Measurements from ENCODE around the gene LIG1.

The LIG1 gene

DNA sequence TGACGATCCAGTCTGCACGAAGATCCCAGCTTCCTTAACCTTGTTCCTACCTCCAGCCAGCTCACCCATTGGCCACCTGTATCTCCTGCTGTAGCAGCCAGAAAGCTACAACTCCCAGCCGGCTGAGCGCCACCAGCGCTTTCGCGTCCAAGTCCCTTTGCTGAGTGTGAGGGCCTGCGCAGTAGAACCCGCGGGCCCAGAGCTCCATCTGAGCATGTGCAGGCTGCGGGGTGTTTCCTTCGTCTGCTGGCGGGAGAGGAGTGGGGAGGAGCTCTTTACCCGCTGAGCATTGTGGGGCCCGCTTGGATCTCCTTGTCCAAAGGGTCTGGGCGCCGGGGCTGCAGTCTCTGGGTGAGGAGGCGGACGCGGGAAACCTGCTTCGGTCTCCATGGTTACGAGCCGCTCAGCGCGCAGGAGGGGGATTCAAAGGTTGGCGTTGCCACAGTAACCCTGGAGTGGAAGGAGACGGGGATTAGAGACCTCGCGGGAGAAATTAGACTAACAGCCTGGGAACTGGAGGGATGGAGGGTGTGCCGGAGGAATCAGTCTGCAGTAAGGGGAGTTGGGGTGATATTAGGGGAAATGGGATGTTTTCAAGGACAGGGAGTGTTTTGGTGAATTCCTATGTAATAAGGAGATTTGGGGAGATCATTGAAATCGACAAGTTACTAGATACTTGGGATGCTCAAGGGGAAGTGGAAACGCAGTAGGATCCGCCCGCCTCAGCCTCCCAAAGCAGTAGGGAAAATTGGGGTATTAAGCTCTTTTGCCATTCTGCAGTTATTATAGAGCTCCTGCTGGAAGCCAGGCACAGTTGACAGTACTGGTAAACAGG, 33.9 kb upstream of the LIG1 start (continued):
- TF ChIP-seq, protein P1, sequence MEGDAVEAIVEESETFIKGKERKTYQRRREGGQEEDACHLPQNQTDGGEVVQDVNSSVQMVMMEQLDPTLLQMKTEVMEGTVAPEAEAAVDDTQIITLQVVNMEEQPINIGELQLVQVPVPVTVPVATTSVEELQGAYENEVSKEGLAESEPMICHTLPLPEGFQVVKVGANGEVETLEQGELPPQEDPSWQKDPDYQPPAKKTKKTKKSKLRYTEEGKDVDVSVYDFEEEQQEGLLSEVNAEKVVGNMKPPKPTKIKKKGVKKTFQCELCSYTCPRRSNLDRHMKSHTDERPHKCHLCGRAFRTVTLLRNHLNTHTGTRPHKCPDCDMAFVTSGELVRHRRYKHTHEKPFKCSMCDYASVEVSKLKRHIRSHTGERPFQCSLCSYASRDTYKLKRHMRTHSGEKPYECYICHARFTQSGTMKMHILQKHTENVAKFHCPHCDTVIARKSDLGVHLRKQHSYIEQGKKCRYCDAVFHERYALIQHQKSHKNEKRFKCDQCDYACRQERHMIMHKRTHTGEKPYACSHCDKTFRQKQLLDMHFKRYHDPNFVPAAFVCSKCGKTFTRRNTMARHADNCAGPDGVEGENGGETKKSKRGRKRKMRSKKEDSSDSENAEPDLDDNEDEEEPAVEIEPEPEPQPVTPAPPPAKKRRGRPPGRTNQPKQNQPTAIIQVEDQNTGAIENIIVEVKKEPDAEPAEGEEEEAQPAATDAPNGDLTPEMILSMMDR (tag by site-specific recombination; IDR thresholded peaks at IDR 0.05), result no peak
- TF ChIP-seq ZNF792 (tag by site-specific recombination; IDR thresholded peaks at IDR 0.05) (no peak; the same call in 1 of the 2 replicates), BCL11B (tag by site-specific recombination; IDR thresholded peaks at IDR 0.05; ENCODE audit: low read depth) (no peak), ZNF501 (tag by site-specific recombination; IDR thresholded peaks at IDR 0.05) (no peak), ZBTB20 (tag by site-specific recombination; IDR thresholded peaks at IDR 0.05) (0 out of 2 replicates have a peak, but pooled peaks have one; percentile 9), GLIS1 (tag by site-specific recombination; IDR thresholded peaks at IDR 0.05) (peak; percentile 71), ZBTB17 (tag by site-specific recombination; IDR thresholded peaks at IDR 0.05) (peak; percentile 94), IKZF3 (tag by site-specific recombination; IDR thresholded peaks at IDR 0.05) (peak; percentile 87), ZBTB7A (tag by site-specific recombination; IDR thresholded peaks at IDR 0.05; ENCODE audit: low read depth) (0 out of 2 replicates have a peak, but pooled peaks have one; percentile 34), SP3 (tag by site-specific recombination; IDR thresholded peaks at IDR 0.05) (peak; percentile 50), ZNF335 (tag by site-specific recombination; conservative IDR thresholded peaks at IDR 0.05) (no peak; the same call in 1 of the 2 replicates), GLI4 (tag by site-specific recombination; IDR thresholded peaks at IDR 0.05) (peak; percentile 41; the same call in 1 of the 2 replicates), ZFP69B (tag by site-specific recombination; IDR thresholded peaks at IDR 0.05) (peak; percentile 95), KLF10 (tag by site-specific recombination; IDR thresholded peaks at IDR 0.05) (no peak), ZFHX2 (tag by site-specific recombination; conservative IDR thresholded peaks at IDR 0.05) (peak; percentile 77)
- TF ChIP-seq, protein P2, sequence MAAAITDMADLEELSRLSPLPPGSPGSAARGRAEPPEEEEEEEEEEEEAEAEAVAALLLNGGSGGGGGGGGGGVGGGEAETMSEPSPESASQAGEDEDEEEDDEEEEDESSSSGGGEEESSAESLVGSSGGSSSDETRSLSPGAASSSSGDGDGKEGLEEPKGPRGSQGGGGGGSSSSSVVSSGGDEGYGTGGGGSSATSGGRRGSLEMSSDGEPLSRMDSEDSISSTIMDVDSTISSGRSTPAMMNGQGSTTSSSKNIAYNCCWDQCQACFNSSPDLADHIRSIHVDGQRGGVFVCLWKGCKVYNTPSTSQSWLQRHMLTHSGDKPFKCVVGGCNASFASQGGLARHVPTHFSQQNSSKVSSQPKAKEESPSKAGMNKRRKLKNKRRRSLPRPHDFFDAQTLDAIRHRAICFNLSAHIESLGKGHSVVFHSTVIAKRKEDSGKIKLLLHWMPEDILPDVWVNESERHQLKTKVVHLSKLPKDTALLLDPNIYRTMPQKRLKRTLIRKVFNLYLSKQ (tag by site-specific recombination; IDR thresholded peaks at IDR 0.05; ENCODE audit: borderline replicate concordance), result no peak

DNA sequence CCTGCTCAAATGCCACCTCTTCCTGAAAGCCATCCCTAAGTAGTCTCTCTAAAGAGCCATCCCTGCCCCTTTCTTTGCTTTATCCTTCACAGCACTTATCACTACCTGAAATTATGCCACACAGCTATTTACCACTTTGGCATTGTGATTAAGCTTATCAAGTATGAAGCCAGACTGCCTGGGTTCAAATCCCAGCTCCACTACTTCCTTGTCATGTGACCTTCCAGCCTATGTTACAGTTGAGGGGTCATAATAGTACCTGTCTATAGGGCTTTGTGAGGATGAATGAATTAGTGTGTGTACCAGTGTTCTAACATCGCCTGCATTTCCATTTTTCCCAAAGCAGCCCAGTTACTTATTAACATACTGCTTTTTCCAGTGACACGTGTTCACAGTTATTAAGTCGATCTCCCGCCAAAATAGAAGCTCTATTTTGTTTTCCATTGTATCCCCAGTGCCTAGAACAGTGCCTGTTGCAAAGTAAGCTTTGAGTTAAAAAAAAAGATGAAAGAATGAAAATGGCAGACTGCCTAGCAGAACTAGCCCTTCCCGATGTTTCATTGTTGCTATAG, 33.2 kb upstream of the LIG1 start:
- ChIA-PET POLR2A (interaction anchor here (0.5 to 2.9 kb wide), 25 partner anchors 9 to 587 kb away, joined by 3 to 54 read pairs (median 5); partner anchors contain the start of genes CARD8, LIG1, PLA2G4C and RPL18), CTCF (interaction anchor here (0.5 to 3.6 kb wide), 12 partner anchors 13 to 240 kb away, joined by 3 to 23 read pairs (median 4); no protein-coding TSS in a partner anchor)
- peak overlapping the region; percentile 63 for H3K4me3 ChIP-seq (ENCODE audit: low read depth, low read length)
- peak overlapping the region; percentile 27 for H3K27ac ChIP-seq (ENCODE audit: extremely low read depth, low read depth, low read length)
- H3K4me1 ChIP-seq (ENCODE audit: control insufficient read depth, insufficient read depth, low read length), result peaks cover 5% of the 10 kb centered on the region; the same call in 1 of the 2 replicates
- no peaks in the 10 kb centered on the region; a peak in 1 of 3 replicates for H3K36me3 ChIP-seq (ENCODE audit: control insufficient read depth in 2 of 2, insufficient read depth in 1 of 2, low read length in 2 of 2)
- no peaks in the 10 kb centered on the region for H3K9me3 ChIP-seq (ENCODE audit: control insufficient read depth, insufficient read depth, low read depth, low read length)
- no peak for TF ChIP-seq ZNF211 (tag by site-specific recombination; IDR thresholded peaks at IDR 0.05; ENCODE audit: low read depth)
- TF ChIP-seq ZNF24 (tag by site-specific recombination; IDR thresholded peaks at IDR 0.05), result no peak
- TF ChIP-seq ZNF391 (tag by site-specific recombination; IDR thresholded peaks at IDR 0.05; ENCODE audit: borderline replicate concordance, low read depth), result no peak
- TF ChIP-seq GFI1B (tag by site-specific recombination; IDR thresholded peaks at IDR 0.05), result no peak
- no peak for TF ChIP-seq HOXD13 (CRISPR knock-in tag; IDR thresholded peaks at IDR 0.05; ENCODE audit: borderline replicate concordance)
- no peak for TF ChIP-seq ZNF624 (tag by site-specific recombination; IDR thresholded peaks at IDR 0.05)
- TF ChIP-seq ZNF658 (tag by site-specific recombination; IDR thresholded peaks at IDR 0.05), result no peak
- no peak for TF ChIP-seq KLF16 (tag by site-specific recombination; IDR thresholded peaks at IDR 0.05)
- peak; percentile 79 for TF ChIP-seq ZNF580 (tag by site-specific recombination; IDR thresholded peaks at IDR 0.05)
- TF ChIP-seq ZNF16 (tag by site-specific recombination; IDR thresholded peaks at IDR 0.05; ENCODE audit: low read depth), result no peak
- TF ChIP-seq ZNF324 (tag by site-specific recombination; IDR thresholded peaks at IDR 0.05), result no peak
- no peak for TF ChIP-seq WT1 (tag by site-specific recombination; IDR thresholded peaks at IDR 0.05)
- TF ChIP-seq ZSCAN30 (tag by site-specific recombination; IDR thresholded peaks at IDR 0.05), result no peak
- no peak for TF ChIP-seq ZBTB49 (tag by site-specific recombination; IDR thresholded peaks at IDR 0.05; ENCODE audit: low read depth)
